Measurements from ENCODE around the gene NFE2L1. TPM values are rescaled to one million over a fixed set of nuclear protein-coding genes. Genes with fewer than 3 reads are reported as not detected.
"Not testable (repeated sequence)": the region's sequence is repeated elsewhere in the genome, so short reads cannot be mapped to it uniquely, and the experiment has no call there.

The NFE2L1 gene
- total and polyA plus RNA-seq, 2 experiments from 2014 or later = 42.4 to 86.4 TPM

DNA sequence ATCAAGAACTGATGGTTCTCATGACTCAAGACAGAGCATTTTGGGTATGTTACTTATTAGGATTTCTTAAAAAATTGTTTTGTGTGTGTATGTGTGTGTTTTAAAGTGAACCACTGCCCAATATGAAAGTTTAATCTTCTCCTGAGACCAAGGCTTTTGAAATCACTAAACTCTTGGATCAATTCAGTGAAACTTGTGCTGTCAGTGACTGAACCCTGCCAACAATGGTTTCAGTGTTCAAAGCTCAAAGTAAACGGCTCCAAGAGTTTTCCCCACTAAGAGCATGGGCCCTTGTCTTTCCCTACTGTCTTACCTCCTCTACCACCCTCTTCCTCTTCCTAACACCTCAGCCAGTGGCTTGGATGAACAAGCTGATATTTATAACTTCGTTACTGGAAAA lies 22.0 kb downstream of the NFE2L1 start:
- WGBS (ENCODE audit: low lambda C conversion rate, missing lambda C conversion rate) = 82% methylated on average over 2 of the region's 2 CpGs
- H3K4me1 ChIP-seq (ENCODE audit: insufficient read depth) = peaks cover 4% of the 10 kb centered on the region

DNA sequence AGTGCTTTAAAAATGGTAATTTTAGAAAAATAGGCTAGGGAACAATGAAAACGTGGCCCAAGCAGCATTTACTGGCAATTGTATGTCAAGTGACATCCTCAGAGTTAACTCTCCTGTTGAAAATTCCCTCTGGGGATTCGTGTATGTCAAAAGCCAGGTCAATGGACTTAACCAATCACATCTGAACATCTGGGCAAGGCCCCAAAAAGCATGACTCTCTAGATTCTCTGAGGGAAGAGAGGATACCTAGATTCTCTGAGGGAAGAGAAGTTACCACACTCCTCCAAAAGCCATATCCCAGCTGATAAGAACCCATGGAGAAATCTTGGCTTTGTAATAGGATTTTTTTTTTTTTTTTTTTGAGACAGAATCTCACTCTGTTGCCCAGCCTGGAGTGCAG lies 23.5 kb downstream of the NFE2L1 start:
- no peak overlapping the region for H3K4me3 ChIP-seq
- 76% methylated on average over 2 of the region's 2 CpGs for WGBS (ENCODE audit: low lambda C conversion rate, missing lambda C conversion rate)
- no peaks in the 10 kb centered on the region for H3K27me3 ChIP-seq
- H3K36me3 ChIP-seq (replicated peaks; ENCODE audit: insufficient read depth, low read depth) = no peaks in the 10 kb centered on the region
- H4K20me1 ChIP-seq (ENCODE audit: insufficient read depth, poor library complexity, severe bottlenecking) = no peaks in the 10 kb centered on the region
- H3K27ac ChIP-seq = no peak overlapping the region
- no peaks in the 10 kb centered on the region for H3K79me2 ChIP-seq
- DNase-seq (ENCODE audit: low spot score) = no peak
- TF ChIP-seq, protein P1, sequence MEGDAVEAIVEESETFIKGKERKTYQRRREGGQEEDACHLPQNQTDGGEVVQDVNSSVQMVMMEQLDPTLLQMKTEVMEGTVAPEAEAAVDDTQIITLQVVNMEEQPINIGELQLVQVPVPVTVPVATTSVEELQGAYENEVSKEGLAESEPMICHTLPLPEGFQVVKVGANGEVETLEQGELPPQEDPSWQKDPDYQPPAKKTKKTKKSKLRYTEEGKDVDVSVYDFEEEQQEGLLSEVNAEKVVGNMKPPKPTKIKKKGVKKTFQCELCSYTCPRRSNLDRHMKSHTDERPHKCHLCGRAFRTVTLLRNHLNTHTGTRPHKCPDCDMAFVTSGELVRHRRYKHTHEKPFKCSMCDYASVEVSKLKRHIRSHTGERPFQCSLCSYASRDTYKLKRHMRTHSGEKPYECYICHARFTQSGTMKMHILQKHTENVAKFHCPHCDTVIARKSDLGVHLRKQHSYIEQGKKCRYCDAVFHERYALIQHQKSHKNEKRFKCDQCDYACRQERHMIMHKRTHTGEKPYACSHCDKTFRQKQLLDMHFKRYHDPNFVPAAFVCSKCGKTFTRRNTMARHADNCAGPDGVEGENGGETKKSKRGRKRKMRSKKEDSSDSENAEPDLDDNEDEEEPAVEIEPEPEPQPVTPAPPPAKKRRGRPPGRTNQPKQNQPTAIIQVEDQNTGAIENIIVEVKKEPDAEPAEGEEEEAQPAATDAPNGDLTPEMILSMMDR (IDR thresholded peaks at IDR 0.05; ENCODE audit: poor library complexity) = no peak
- TF ChIP-seq EZH2phosphoT487 (IDR thresholded peaks at IDR 0.05; ENCODE audit: low read depth, severe bottlenecking, unreplicated experiment) (no peak), EZH2 (IDR thresholded peaks at IDR 0.05; ENCODE audit: borderline replicate concordance) (no peak)
- H3K9me2 ChIP-seq (replicated peaks; ENCODE audit: insufficient read depth) = no peaks in the 10 kb centered on the region
- peaks cover 4% of the 10 kb centered on the region for H3K4me1 ChIP-seq (ENCODE audit: insufficient read depth)
- H3K9me3 ChIP-seq (ENCODE audit: low read depth) = no peaks in the 10 kb centered on the region
- no peak overlapping the region for H3K4me2 ChIP-seq
- no peak overlapping the region for H2AFZ ChIP-seq

More for the DNA sequence above, 22.0 kb downstream of the NFE2L1 start:
- no peak overlapping the region for H2AFZ ChIP-seq
- peaks cover 3% of the 10 kb centered on the region for H3K79me2 ChIP-seq
- no peak overlapping the region for H3K4me2 ChIP-seq
- H3K27ac ChIP-seq = no peak overlapping the region
- no peak for TF ChIP-seq EZH2 (IDR thresholded peaks at IDR 0.05; ENCODE audit: borderline replicate concordance)
- TF ChIP-seq, protein P1 (IDR thresholded peaks at IDR 0.05; ENCODE audit: poor library complexity) = no peak
- no peak for TF ChIP-seq EZH2phosphoT487 (IDR thresholded peaks at IDR 0.05; ENCODE audit: low read depth, severe bottlenecking, unreplicated experiment)
- no peak for DNase-seq (ENCODE audit: low spot score)
- H3K9me3 ChIP-seq (ENCODE audit: low read depth) = no peaks in the 10 kb centered on the region
- H4K20me1 ChIP-seq (ENCODE audit: insufficient read depth, poor library complexity, severe bottlenecking) = no peaks in the 10 kb centered on the region
- H3K9me2 ChIP-seq (replicated peaks; ENCODE audit: insufficient read depth) = no peaks in the 10 kb centered on the region
- no peaks in the 10 kb centered on the region for H3K27me3 ChIP-seq
- no peak overlapping the region for H3K4me3 ChIP-seq
- no peaks in the 10 kb centered on the region for H3K36me3 ChIP-seq (replicated peaks; ENCODE audit: insufficient read depth, low read depth)

DNA sequence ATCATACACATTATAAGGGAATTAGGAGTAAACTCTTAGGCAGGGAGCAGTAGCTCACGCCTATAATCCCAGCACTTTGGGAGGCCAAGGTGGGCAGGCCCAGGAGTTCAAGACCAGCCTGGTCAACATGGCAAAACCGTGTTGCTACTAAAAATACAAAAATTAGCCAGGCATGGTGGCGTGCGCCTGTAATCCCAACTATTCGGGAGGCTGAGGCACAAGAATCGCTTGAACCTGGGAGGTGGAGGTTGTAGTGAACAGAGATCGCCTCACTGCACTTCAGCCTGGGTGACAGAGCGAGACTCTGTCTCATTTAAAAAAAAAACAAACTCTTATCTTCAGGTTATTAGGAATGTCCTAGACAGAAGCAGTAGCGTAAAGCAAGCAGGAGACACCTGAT lies 24.7 kb downstream of the NFE2L1 start:
- not testable (repeated sequence) for H3K9me2 ChIP-seq (replicated peaks; ENCODE audit: insufficient read depth); H2AFZ ChIP-seq; H3K9me3 ChIP-seq (ENCODE audit: low read depth); H3K27ac ChIP-seq; H3K27me3 ChIP-seq; H3K4me2 ChIP-seq; H4K20me1 ChIP-seq (ENCODE audit: insufficient read depth, poor library complexity, severe bottlenecking); DNase-seq (ENCODE audit: low spot score); H3K4me3 ChIP-seq; H3K79me2 ChIP-seq; H3K4me1 ChIP-seq (ENCODE audit: insufficient read depth); H3K36me3 ChIP-seq (replicated peaks; ENCODE audit: insufficient read depth, low read depth)
- WGBS (ENCODE audit: low lambda C conversion rate, missing lambda C conversion rate) = 92% methylated on average over 9 of the region's 9 CpGs

DNA sequence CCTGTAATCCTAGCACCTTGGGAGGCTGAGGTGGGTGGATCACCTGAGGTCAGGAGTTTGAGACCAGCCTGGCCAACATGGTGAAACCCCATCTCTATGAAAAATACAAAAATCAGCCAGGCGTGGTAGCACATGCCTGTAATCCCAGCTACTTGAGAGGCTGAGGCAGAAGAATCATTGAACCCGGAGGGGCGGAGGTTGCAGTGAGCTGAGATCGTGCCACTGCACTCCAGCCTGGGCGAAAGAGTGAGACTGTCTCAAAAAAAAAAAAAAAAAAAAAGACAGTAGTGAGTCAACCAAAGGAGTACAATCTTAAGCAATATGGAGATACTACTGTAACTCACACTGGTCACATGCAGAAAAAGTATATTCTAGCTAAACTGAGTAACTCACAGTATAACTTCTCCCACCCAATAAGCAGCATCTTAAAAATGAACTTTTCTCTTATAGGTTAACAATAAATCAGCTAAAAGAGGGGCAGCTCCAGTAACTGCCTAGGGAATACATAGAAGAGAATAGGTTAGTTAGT lies 25.5 kb downstream of the NFE2L1 start:
- not testable (repeated sequence) for H3K4me2 ChIP-seq; DNase-seq (ENCODE audit: low spot score); H3K9me3 ChIP-seq (ENCODE audit: low read depth); H2AFZ ChIP-seq; H3K27ac ChIP-seq; H3K4me3 ChIP-seq; H4K20me1 ChIP-seq (ENCODE audit: insufficient read depth, poor library complexity, severe bottlenecking); H3K4me1 ChIP-seq (ENCODE audit: insufficient read depth); H3K27me3 ChIP-seq; H3K79me2 ChIP-seq; H3K36me3 ChIP-seq (replicated peaks; ENCODE audit: insufficient read depth, low read depth); H3K9me2 ChIP-seq (replicated peaks; ENCODE audit: insufficient read depth)
- WGBS (ENCODE audit: low lambda C conversion rate, missing lambda C conversion rate) = 100% methylated on average over 5 of the region's 5 CpGs

All from hepatocyte (in vitro differentiated cells).